Hepatocyte (in vitro differentiated cells): ENCODE data around the gene RNF144B. TPM values are rescaled to one million over a fixed set of nuclear protein-coding genes. Genes with fewer than 3 reads are reported as not detected.
A peak's percentile ranks its signal among the peaks of the same experiment; 100 is the strongest.

ENCODE experiments used
- DNase-seq: peaks from one replicate; pipeline ENCODE4 v3.0.0-alpha.2; 2016; ENCODE audit warnings: low spot score
- H2AFZ ChIP-seq: fragments of 200-600 bp; sonication (generic); 2 replicates; pipeline ENCODE4 v1.6.0; 2016; ENCODE audit warnings: antibody characterized with exemption, mild to moderate bottlenecking
- H3K27ac ChIP-seq: fragments of 200-600 bp; sonication (generic); 2 replicates; pipeline ENCODE4 v1.5.1; 2016; ENCODE audit warnings: mild to moderate bottlenecking
- H3K27me3 ChIP-seq: fragments of 200-600 bp; sonication (generic); 2 replicates; pipeline ENCODE4 v1.6.1; 2016
- H3K36me3 ChIP-seq: fragments of 200-600 bp; sonication (generic); replicated peaks from 2 replicates; pipeline ENCODE4 v1.5.1; 2016; ENCODE audit warnings: low read depth; ENCODE audit not compliant: insufficient read depth
- H3K4me1 ChIP-seq: fragments of 200-600 bp; sonication (generic); 2 replicates; pipeline ENCODE4 v1.5.1; 2016; ENCODE audit warnings: mild to moderate bottlenecking, moderate library complexity; ENCODE audit not compliant: insufficient read depth
- H3K4me2 ChIP-seq: fragments of 200-600 bp; sonication (generic); 2 replicates; pipeline ENCODE4 v1.6.0; 2016
- H3K4me3 ChIP-seq: fragments of 200-600 bp; sonication (generic); 2 replicates; pipeline ENCODE4 v1.5.1; 2016; ENCODE audit warnings: mild to moderate bottlenecking
- H3K79me2 ChIP-seq: fragments of 200-600 bp; sonication (generic); 2 replicates; pipeline ENCODE4 v1.6.0; 2017; ENCODE audit warnings: mild to moderate bottlenecking
- H3K9me2 ChIP-seq: fragments of 200-600 bp; sonication (generic); replicated peaks from 2 replicates; pipeline ENCODE4 v1.6.0; 2017; ENCODE audit warnings: mild to moderate bottlenecking; ENCODE audit not compliant: insufficient read depth
- H3K9me3 ChIP-seq: fragments of 200-600 bp; sonication (generic); 2 replicates; pipeline ENCODE4 v1.5.1; 2016; ENCODE audit warnings: low read depth, mild to moderate bottlenecking
- H4K20me1 ChIP-seq: fragments of 200-600 bp; sonication (generic); 2 replicates; pipeline ENCODE4 v1.6.0; 2016; ENCODE audit warnings: mild to moderate bottlenecking; ENCODE audit not compliant: insufficient read depth, poor library complexity, severe bottlenecking
- EZH2 ChIP-seq: fragments of 200-600 bp; sonication (generic); IDR thresholded peaks from 2 replicates; pipeline ENCODE4 v1.6.1; 2016; ENCODE audit warnings: antibody characterized with exemption, mild to moderate bottlenecking, borderline replicate concordance
- EZH2phosphoT487 ChIP-seq: fragments of 200-600 bp; sonication (generic); IDR thresholded peaks from one replicate; pipeline ENCODE4 v1.6.1; 2018; ENCODE audit warnings: antibody characterized with exemption, mild to moderate bottlenecking, low read depth, moderate library complexity; ENCODE audit not compliant: unreplicated experiment, severe bottlenecking
- WGBS: methylation state at CpG from one replicate; pipeline ENCODE4 v1.1.6; 2016; ENCODE audit warnings: low lambda C conversion rate; ENCODE audit errors: missing lambda C conversion rate; 5-methylcytosine and 5-hydroxymethylcytosine counted together
- polyA plus RNA-seq: library from polyadenylated mRNA; unstranded; fragments of >200 nt; fragmentation: Nextera tagmentation; extraction: Ambion mirVana; gene quantifications from 2 replicates; pipeline ENCODE4 v1.2.1, GENCODE V29; 2016
- total RNA-seq: library from RNA; depleted of rRNA; stranded (reverse); fragments of >200 nt; gene quantifications from 2 replicates; pipeline ENCODE4 v1.2.3, GENCODE V29; 2014
- TF ChIP-seq, protein P1 (sequence below): fragments of 200-600 bp; sonication (generic); IDR thresholded peaks from 2 replicates; pipeline ENCODE4 v1.5.1; 2016; ENCODE audit warnings: antibody characterized with exemption, mild to moderate bottlenecking; ENCODE audit not compliant: poor library complexity

The RNF144B gene
- total and polyA plus RNA-seq, 2 experiments from 2014 or later = 0.37 to 2.2 TPM

DNA sequence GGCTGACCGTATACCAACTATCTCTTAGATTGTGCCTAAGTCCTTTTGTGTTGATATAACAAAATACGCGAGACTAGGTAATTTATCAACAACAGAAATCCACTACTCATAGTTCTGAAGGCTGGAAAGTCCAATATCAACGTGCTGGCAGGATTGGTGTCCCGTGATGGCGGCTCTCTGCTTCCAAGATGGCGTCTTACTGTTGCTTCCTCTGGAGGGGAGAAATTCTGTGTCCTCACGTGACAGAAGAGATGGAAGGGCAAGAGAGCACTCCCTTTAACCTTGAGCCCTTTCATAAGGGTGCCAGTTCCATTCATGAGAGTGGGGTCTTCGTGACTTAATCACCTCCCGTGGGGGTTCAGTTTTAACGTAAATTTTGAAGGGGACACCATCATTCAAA lies 28.1 kb downstream of the RNF144B start:
- Histone ChIP-seq H3K4me1 (no peaks in the 10 kb centered on the region), H3K9me2 (no peaks in the 10 kb centered on the region), H3K27ac (peak overlapping the region; percentile 44), H3K9me3 (no peaks in the 10 kb centered on the region), H3K4me2 (no peak overlapping the region), H3K27me3 (no peaks in the 10 kb centered on the region), H3K79me2 (no peaks in the 10 kb centered on the region), H3K36me3 (no peaks in the 10 kb centered on the region), H3K4me3 (no peak overlapping the region), H2AFZ (no peak overlapping the region), H4K20me1 (no peaks in the 10 kb centered on the region)
- no peak for DNase-seq
- no peak for TF ChIP-seq EZH2phosphoT487
- TF ChIP-seq EZH2 = no peak
- 97% methylated on average over 11 of the region's 11 CpGs for WGBS

DNA sequence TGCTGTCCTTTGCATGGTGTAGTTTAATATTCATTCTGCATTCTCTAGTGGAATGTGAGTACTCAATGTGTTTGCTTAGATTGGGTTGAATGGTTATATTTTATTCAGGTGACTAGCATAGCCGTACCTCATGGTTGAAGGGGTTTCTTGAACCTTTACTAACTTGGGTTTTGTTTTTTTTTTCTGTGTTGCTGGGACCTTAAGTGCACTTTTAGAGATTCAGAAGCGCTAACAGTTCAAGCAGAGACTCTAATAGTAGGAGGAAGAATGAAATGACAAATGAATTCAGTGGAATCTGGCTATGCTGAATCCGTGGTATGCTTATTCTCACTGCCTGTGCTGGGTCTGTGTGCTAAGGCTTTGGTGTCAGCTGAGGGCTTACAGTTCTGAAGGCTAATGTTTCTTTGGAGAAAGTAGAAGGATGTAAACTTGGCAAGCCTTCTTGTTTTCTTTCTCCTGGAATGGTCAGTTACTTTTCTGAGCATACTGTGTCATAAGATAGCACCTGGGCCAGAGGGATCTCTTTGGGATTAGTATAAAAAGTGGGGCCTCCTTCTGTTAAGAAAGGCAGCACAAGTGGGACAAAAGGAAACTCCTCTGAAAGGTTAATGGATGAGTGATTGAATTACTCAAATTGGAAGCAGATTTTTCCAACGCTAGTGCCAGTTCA lies 28.7 kb downstream of the RNF144B start:
- Histone ChIP-seq H3K4me1 (no peaks in the 10 kb centered on the region), H4K20me1 (no peaks in the 10 kb centered on the region), H3K4me3 (no peak overlapping the region), H3K9me3 (no peaks in the 10 kb centered on the region), H3K27ac (peak overlapping the region; percentile 44), H3K4me2 (no peak overlapping the region), H2AFZ (no peak overlapping the region), H3K9me2 (no peaks in the 10 kb centered on the region), H3K36me3 (no peaks in the 10 kb centered on the region), H3K79me2 (no peaks in the 10 kb centered on the region), H3K27me3 (no peaks in the 10 kb centered on the region)
- DNase-seq = no peak
- TF ChIP-seq EZH2 = no peak
- TF ChIP-seq EZH2phosphoT487 = no peak
- TF ChIP-seq, protein P1, sequence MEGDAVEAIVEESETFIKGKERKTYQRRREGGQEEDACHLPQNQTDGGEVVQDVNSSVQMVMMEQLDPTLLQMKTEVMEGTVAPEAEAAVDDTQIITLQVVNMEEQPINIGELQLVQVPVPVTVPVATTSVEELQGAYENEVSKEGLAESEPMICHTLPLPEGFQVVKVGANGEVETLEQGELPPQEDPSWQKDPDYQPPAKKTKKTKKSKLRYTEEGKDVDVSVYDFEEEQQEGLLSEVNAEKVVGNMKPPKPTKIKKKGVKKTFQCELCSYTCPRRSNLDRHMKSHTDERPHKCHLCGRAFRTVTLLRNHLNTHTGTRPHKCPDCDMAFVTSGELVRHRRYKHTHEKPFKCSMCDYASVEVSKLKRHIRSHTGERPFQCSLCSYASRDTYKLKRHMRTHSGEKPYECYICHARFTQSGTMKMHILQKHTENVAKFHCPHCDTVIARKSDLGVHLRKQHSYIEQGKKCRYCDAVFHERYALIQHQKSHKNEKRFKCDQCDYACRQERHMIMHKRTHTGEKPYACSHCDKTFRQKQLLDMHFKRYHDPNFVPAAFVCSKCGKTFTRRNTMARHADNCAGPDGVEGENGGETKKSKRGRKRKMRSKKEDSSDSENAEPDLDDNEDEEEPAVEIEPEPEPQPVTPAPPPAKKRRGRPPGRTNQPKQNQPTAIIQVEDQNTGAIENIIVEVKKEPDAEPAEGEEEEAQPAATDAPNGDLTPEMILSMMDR = no peak
- 74% methylated on average over 4 of the region's 4 CpGs for WGBS

DNA sequence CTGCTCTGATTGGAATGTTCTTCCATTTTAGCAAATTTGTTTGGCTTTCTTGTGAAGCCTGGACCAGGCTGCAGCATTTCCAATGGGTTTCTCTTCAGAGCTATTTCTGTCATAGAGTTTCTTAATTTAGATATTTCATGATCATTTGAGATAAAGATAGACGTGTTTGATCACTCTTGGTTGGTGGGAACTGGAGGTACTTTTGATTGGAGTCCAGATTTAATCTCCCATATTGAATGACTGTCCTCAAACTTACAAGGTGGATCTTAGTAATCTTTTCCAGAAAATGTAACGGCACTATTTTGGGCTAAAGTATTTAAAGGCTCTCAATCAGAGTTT lies 29.2 kb downstream of the RNF144B start:
- no peaks in the 10 kb centered on the region for H4K20me1 ChIP-seq
- no peaks in the 10 kb centered on the region for H3K9me3 ChIP-seq
- no peak overlapping the region for H3K4me2 ChIP-seq
- TF ChIP-seq EZH2phosphoT487 = no peak
- TF ChIP-seq, protein P1 = no peak
- TF ChIP-seq EZH2 = no peak
- H3K4me3 ChIP-seq = no peak overlapping the region
- H3K4me1 ChIP-seq = no peaks in the 10 kb centered on the region
- no peaks in the 10 kb centered on the region for H3K9me2 ChIP-seq
- no peak for DNase-seq
- H3K79me2 ChIP-seq = no peaks in the 10 kb centered on the region
- no peaks in the 10 kb centered on the region for H3K27me3 ChIP-seq
- no peak overlapping the region for H2AFZ ChIP-seq
- peak overlapping the region; percentile 17 for H3K27ac ChIP-seq
- no peaks in the 10 kb centered on the region for H3K36me3 ChIP-seq
- 86% methylated on average over 2 of the region's 2 CpGs for whole genome bisulfite sequencing

DNA sequence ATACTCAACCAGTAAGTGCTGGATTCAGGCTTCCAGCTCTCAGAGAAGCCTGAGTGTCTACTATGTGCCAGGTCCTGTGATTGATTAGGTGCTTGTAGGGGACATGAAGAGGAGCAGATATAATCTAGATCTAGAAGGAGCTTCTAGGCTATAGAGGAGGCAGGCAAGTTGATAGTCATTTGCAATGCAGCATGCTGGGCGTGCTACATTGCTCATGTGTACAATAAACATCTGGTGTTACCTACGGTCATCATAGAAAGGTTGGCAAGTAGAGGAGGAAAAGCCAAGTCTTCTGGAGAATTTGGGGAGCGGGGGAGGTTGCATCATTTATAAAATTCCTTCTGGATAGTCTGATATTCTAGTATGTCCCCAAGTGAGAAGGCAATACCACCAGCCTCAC lies 33.2 kb downstream of the RNF144B start:
- no peak overlapping the region for H2AFZ ChIP-seq
- WGBS = 91% methylated on average over 3 of the region's 3 CpGs

More for the DNA sequence above, 33.2 kb downstream of the RNF144B start:
- Histone ChIP-seq H3K4me1 (no peaks in the 10 kb centered on the region), H3K27ac (no peak overlapping the region), H3K27me3 (no peaks in the 10 kb centered on the region), H4K20me1 (no peaks in the 10 kb centered on the region), H3K79me2 (no peaks in the 10 kb centered on the region), H3K4me2 (no peak overlapping the region), H3K9me3 (no peaks in the 10 kb centered on the region), H3K9me2 (no peaks in the 10 kb centered on the region), H3K4me3 (no peak overlapping the region), H3K36me3 (no peaks in the 10 kb centered on the region)
- no peak for DNase-seq
- TF ChIP-seq, protein P1 = no peak
- TF ChIP-seq EZH2 = no peak
- no peak for TF ChIP-seq EZH2phosphoT487
